MCF 10A (cell line): ENCODE measurements around the gene EEF2KMT. TPM values are rescaled to one million over a fixed set of nuclear protein-coding genes. Genes with fewer than 3 reads are reported as not detected.
A peak's percentile ranks its signal among the peaks of the same experiment; 100 is the strongest.
"Not testable (repeated sequence)": the region's sequence is repeated elsewhere in the genome, so short reads cannot be mapped to it uniquely, and the experiment has no call there.

ENCODE experiments used
- BruUV-seq: library from RNA; stranded (reverse); fragments of 400-500 nt; replicated peaks from 2 replicates; lab custom pipeline; 2021; lab: Mats Ljungman, UMichigan
- CTCF ChIA-PET: fragments of 300-600 bp; sonication (Branson Sonifier 250); formaldehyde crosslinking; extraction: SDS; loops from one replicate; lab custom pipeline; 2021; ENCODE audit warnings: antibody characterized with exemption, inconsistent platforms; lab: Yijun Ruan, JAX
- POLR2A ChIA-PET: fragments of 300-600, 350-650 bp; sonication (Branson Sonifier 250); formaldehyde crosslinking; extraction: SDS; loops from one replicate; lab custom pipeline; 2020; ENCODE audit warnings: antibody characterized with exemption, inconsistent platforms; lab: Yijun Ruan, JAX
- DNase-seq: peaks from one replicate; pipeline ENCODE4 v3.0.0-alpha.2; 2018; ENCODE audit not compliant: unreplicated experiment
- H3K27ac Mint-ChIP-seq: one replicate; pipeline ENCODE4 v1.8.0; 2022; ENCODE audit warnings: mild to moderate bottlenecking, low read depth, mixed read lengths; ENCODE audit not compliant: unreplicated experiment
- H3K27me3 Mint-ChIP-seq: one replicate; pipeline ENCODE4 v1.8.0; 2022; ENCODE audit warnings: mixed read lengths; ENCODE audit not compliant: insufficient read depth, unreplicated experiment
- H3K36me3 Mint-ChIP-seq: one replicate; pipeline ENCODE4 v1.8.0; 2022; ENCODE audit warnings: mild to moderate bottlenecking, moderate library complexity, mixed read lengths; ENCODE audit not compliant: insufficient read depth, unreplicated experiment
- H3K4me1 Mint-ChIP-seq: one replicate; pipeline ENCODE4 v1.8.0; 2022; ENCODE audit warnings: mixed read lengths; ENCODE audit not compliant: insufficient read depth, unreplicated experiment
- H3K4me3 Mint-ChIP-seq: one replicate; pipeline ENCODE4 v1.8.0; 2022; ENCODE audit warnings: mild to moderate bottlenecking, moderate library complexity, mixed read lengths; ENCODE audit not compliant: unreplicated experiment
- H3K9me3 Mint-ChIP-seq: one replicate; pipeline ENCODE4 v1.8.0; 2022; ENCODE audit warnings: mixed read lengths; ENCODE audit not compliant: unreplicated experiment
- intact Hi-C: fragments of 100-400 bp; cut with micrococcal nuclease; formaldehyde crosslinking; loops from 2 replicates; pipeline ENCODE4 v1.14.1; 2022
- total RNA-seq: library from RNA; stranded (reverse); gene quantifications from 2 replicates; pipeline ENCODE4 v1.2.3, GENCODE V29; 2022

EEF2KMT gene
- total RNA-seq, 1 experiment from 2014 or later = 25.8 TPM

- intact Hi-C loops = loop anchor here (10.0 kb wide), 1 partner anchor 364 kb away; the partner anchor contains the start of genes ANKS3 and DNAAF8
- DNase-seq = peak; percentile 49
- Mint-ChIP-seq H3K4me3 (peak overlapping the region; percentile 78), H3K27ac (peak overlapping the region; percentile 81)
- BruUV-seq, H3K36me3 Mint-ChIP-seq, H3K27me3 Mint-ChIP-seq, H3K4me1 Mint-ChIP-seq, CTCF ChIA-PET, H3K9me3 Mint-ChIP-seq: not testable (repeated sequence)
- POLR2A ChIA-PET = interaction anchor here (1.0 to 1.6 kb wide), 6 partner anchors 9 to 330 kb away, joined by 3 to 7 read pairs (median 5); partner anchors contain the start of genes ALG1 and NAGPA
These were observed 895 bp upstream of the EEF2KMT start for GRCh38 chr16:5098221-5099159.

GRCh38 chr16:5097061-5097469 is 530 bp downstream of the EEF2KMT start:
- TSS peak; percentile 60 for BruUV-seq
- POLR2A ChIA-PET, H3K36me3 Mint-ChIP-seq, H3K9me3 Mint-ChIP-seq, H3K27me3 Mint-ChIP-seq, CTCF ChIA-PET: not testable (repeated sequence)
- Mint-ChIP-seq H3K4me1 (peaks cover 12% of the 10 kb centered on the region), H3K4me3 (peak overlapping the region; percentile 78), H3K27ac (peak overlapping the region; percentile 81)
- intact Hi-C loops = loop anchor here (1.0 to 10.0 kb wide), 2 partner anchors 25 to 362 kb away; partner anchors contain the start of genes ANKS3 and DNAAF8
- peak; percentile 7 for DNase-seq

GRCh38 chr16:5096437-5097060 is 1.0 kb downstream of the EEF2KMT start:
- H3K27me3 Mint-ChIP-seq, CTCF ChIA-PET, DNase-seq, BruUV-seq, POLR2A ChIA-PET, H3K9me3 Mint-ChIP-seq: not testable (repeated sequence)
- Mint-ChIP-seq H3K36me3 (peaks cover 14% of the 10 kb centered on the region), H3K4me3 (peak overlapping the region; percentile 78), H3K27ac (peak overlapping the region; percentile 81), H3K4me1 (peaks cover 14% of the 10 kb centered on the region)
- intact Hi-C loops = loop anchor here (1.0 to 10.0 kb wide), 2 partner anchors 24 to 362 kb away; partner anchors contain the start of genes ANKS3 and DNAAF8

- POLR2A ChIA-PET, H3K4me3 Mint-ChIP-seq, BruUV-seq, DNase-seq, H3K27ac Mint-ChIP-seq, H3K27me3 Mint-ChIP-seq, H3K9me3 Mint-ChIP-seq: not testable (repeated sequence)
- intact Hi-C loops = loop anchor here (10.0 kb wide), 1 partner anchor 360 kb away; the partner anchor contains the start of genes ANKS3 and DNAAF8
- CTCF ChIA-PET = interaction anchor here (0.7 kb wide), 1 partner anchor 114 kb away, joined by 5 read pairs; no protein-coding TSS in a partner anchor
- Mint-ChIP-seq H3K36me3 (peaks cover 17% of the 10 kb centered on the region), H3K4me1 (peaks cover 14% of the 10 kb centered on the region)
These were observed 2.3 kb downstream of the EEF2KMT start for GRCh38 chr16:5095145-5095830.

GRCh38 chr16:5093746-5094145 is 3.8 kb downstream of the EEF2KMT start:
- BruUV-seq = not testable (repeated sequence)
- intact Hi-C loops = loop anchor here (2.0 to 10.0 kb wide), 3 partner anchors 59 to 359 kb away; partner anchors contain the start of genes ANKS3 and DNAAF8

GRCh38 chr16:5093081-5093480 is 4.5 kb downstream of the EEF2KMT start:
- H3K4me3 Mint-ChIP-seq, H3K9me3 Mint-ChIP-seq, H3K27ac Mint-ChIP-seq, DNase-seq, POLR2A ChIA-PET, BruUV-seq, H3K27me3 Mint-ChIP-seq: not testable (repeated sequence)
- peaks cover 14% of the 10 kb centered on the region for H3K4me1 Mint-ChIP-seq
- intact Hi-C loops = loop anchor here (2.0 to 10.0 kb wide), 3 partner anchors 58 to 358 kb away; partner anchors contain the start of genes ANKS3 and DNAAF8
- CTCF ChIA-PET = interaction anchor here (0.6 to 1.9 kb wide), 13 partner anchors 11 to 1971 kb away, joined by 3 to 9 read pairs (median 3); partner anchors contain the start of gene ALG1
- peaks cover 23% of the 10 kb centered on the region for H3K36me3 Mint-ChIP-seq

More at GRCh38 chr16:5093746-5094145, 3.8 kb downstream of the EEF2KMT start:
- not testable (repeated sequence) for H3K27ac Mint-ChIP-seq, H3K9me3 Mint-ChIP-seq, H3K27me3 Mint-ChIP-seq, H3K4me3 Mint-ChIP-seq, DNase-seq
- Mint-ChIP-seq H3K36me3 (peaks cover 23% of the 10 kb centered on the region), H3K4me1 (peaks cover 14% of the 10 kb centered on the region)
- ChIA-PET CTCF (interaction anchor here (0.6 to 1.2 kb wide), 3 partner anchors 126 to 1971 kb away, joined by 3 read pairs; no protein-coding TSS in a partner anchor), POLR2A (interaction anchor here (0.6 kb wide), 1 partner anchor 60 kb away, joined by 3 read pairs; the partner anchor contains the start of gene NAGPA)

- H3K4me3 Mint-ChIP-seq, DNase-seq, POLR2A ChIA-PET, H3K4me1 Mint-ChIP-seq, BruUV-seq, H3K27me3 Mint-ChIP-seq, H3K9me3 Mint-ChIP-seq, H3K27ac Mint-ChIP-seq: not testable (repeated sequence)
- intact Hi-C loops = loop anchor here (10.0 kb wide), 1 partner anchor 356 kb away; the partner anchor contains the start of genes ANKS3 and DNAAF8
- H3K36me3 Mint-ChIP-seq = peaks cover 28% of the 10 kb centered on the region
- CTCF ChIA-PET = interaction anchor here (0.6 to 1.6 kb wide), 2 partner anchors 14 to 380 kb away, joined by 4 to 7 read pairs; no protein-coding TSS in a partner anchor
These were observed 7.0 kb downstream of the EEF2KMT start for GRCh38 chr16:5090592-5090991.
